Cardiac fibroblast (primary cell): Measurements from ENCODE around the gene EBP.
"Not testable (repeated sequence)": the region's sequence is repeated elsewhere in the genome, so short reads cannot be mapped to it uniquely, and the experiment has no call there.

Source experiments
- DNase-seq, 2 donors: peaks; one replicate each; pipeline versions ENCODE4 v3.0.0 to v3.0.0-alpha.2; 2010; ENCODE audit warnings: low read depth in 2 of 2
- H3K4me3 ChIP-seq, 2 donors: replicated peaks in 1 of 2; 1 replicate in 1 of 2; 2 replicates in 1 of 2; pipeline ENCODE4 v1.5.1; 2011; ENCODE audit warnings: low read depth in 2 of 2, low read length in 2 of 2, mild to moderate bottlenecking in 2 of 2, moderate library complexity in 1 of 2
- TF ChIP-seq, protein P1 (sequence below): IDR thresholded peaks from one replicate; pipeline ENCODE4 v1.5.1; 2011; ENCODE audit warnings: low read depth, mild to moderate bottlenecking, low read length, inconsistent platforms

The EBP gene

DNA sequence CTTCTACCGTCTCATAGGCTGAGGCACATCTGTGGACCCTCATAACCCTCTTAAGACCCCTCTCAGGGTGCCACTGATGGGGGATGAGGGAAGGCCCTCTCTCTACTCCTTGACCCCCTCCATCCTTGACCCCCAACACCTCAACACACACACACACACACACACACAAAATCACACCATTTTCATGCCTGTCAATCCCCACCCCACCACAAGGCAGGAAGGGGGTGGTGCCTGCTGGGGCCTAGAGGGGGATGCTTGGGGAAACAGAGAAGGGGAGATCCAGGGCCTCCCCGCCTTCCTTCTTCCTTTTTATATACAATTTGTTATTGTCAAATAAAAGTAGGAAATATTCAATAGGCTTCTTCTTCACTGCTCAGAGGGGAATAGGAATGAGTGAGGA lies 1.2 kb upstream of the EBP start:
- TF ChIP-seq, protein P1, sequence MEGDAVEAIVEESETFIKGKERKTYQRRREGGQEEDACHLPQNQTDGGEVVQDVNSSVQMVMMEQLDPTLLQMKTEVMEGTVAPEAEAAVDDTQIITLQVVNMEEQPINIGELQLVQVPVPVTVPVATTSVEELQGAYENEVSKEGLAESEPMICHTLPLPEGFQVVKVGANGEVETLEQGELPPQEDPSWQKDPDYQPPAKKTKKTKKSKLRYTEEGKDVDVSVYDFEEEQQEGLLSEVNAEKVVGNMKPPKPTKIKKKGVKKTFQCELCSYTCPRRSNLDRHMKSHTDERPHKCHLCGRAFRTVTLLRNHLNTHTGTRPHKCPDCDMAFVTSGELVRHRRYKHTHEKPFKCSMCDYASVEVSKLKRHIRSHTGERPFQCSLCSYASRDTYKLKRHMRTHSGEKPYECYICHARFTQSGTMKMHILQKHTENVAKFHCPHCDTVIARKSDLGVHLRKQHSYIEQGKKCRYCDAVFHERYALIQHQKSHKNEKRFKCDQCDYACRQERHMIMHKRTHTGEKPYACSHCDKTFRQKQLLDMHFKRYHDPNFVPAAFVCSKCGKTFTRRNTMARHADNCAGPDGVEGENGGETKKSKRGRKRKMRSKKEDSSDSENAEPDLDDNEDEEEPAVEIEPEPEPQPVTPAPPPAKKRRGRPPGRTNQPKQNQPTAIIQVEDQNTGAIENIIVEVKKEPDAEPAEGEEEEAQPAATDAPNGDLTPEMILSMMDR: no peak
- DNase-seq: no peak
- H3K4me3 ChIP-seq: no peak overlapping the region

DNA sequence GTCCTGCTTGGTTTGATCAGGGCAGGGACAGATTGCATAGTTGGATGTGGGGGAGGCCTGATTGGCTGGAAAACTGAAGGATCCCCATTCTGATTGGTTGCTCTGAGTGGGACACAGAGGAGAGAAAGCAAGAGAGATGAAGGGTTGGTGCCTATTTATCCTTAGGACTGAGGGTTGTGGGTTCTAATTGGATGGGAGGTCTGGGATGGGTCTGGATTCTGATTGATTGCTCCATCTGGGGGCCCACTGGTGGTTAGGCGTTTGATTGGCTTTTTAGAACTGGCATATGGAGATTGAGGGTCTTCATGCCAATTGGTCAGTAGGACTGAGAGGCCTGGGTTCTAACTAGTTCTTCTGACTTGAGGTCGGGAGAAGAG lies 644 bp upstream of the EBP start:
- TF ChIP-seq, protein P1: no peak
- no peak for DNase-seq
- no peak overlapping the region for H3K4me3 ChIP-seq

DNA sequence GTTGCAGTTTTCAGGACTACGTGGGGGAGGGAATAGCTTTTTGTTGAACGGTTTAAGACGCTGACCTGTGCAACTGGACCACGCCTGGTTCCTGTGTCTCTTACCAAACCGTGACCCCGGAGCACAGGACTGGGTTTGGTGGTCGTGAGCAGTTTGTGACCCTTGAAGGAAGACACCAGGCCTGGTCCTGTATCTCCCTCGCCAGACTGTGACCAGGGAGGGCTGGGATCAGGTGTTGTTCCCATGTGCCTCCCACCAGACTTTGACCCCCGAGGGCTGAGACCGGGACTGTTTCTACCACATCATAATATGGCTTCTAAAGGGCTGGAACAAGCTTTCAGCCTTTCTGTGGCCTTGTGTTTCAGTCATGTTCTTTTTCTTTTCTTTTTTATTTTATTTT lies 683 bp downstream of the EBP start:
- DNase-seq: no peak
- TF ChIP-seq, protein P1: no peak
- H3K4me3 ChIP-seq: peak overlapping the region; percentile 54 to 65

DNA sequence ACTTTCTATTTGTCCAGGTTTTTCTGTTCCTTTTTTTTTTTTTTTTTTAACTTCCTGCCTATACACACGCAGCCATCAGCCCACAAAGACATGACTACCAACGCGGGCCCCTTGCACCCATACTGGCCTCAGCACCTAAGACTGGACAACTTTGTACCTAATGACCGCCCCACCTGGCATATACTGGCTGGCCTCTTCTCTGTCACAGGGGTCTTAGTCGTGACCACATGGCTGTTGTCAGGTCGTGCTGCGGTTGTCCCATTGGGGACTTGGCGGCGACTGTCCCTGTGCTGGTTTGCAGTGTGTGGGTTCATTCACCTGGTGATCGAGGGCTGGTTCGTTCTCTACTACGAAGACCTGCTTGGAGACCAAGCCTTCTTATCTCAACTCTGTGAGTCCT lies 2.1 kb downstream of the EBP start:
- no peak overlapping the region for H3K4me3 ChIP-seq
- DNase-seq: no peak
- TF ChIP-seq, protein P1: no peak

DNA sequence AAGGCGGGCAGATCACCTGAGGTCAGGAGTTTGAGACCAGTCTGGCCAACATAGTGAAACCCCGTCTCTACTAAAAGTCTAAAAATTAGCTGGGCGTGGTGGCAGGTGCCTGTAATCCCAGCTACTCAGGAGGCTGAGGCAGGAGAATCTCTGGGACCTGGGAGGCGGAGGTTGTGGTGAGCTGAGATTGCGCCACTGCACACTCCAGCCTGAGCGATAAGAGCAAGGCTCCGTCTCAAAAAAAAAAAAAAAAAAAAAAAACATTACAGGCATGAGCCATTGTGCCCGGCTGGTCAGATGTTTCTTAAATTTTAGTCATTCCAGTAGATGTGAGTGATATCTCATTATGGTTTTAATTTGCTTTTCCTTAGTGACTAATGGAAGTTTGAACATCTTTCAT lies 4.2 kb downstream of the EBP start:
- peak; percentile 21 to 46 for DNase-seq
- H3K4me3 ChIP-seq: not testable (repeated sequence)

DNA sequence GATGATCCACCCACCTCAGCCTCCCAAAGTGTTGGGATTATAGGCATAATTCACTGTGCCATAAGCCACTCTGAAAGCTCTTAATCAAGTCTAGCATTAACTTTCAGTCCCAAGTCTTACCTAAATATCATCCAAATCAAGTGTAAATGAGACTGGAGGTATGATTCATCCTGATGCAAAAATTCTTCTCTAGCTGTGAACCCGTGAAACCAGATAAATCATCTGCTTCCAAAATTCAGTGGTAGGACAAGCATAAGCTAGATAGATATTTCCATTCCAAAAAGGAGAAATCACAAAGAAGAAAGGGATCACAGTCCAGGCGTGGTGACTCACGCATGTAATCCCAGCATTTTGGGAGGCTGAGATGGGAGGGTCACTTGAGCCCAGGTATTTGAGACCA lies 9.1 kb downstream of the EBP start:
- H3K4me3 ChIP-seq: no peak overlapping the region
- TF ChIP-seq, protein P1: no peak
- DNase-seq: no peak

DNA sequence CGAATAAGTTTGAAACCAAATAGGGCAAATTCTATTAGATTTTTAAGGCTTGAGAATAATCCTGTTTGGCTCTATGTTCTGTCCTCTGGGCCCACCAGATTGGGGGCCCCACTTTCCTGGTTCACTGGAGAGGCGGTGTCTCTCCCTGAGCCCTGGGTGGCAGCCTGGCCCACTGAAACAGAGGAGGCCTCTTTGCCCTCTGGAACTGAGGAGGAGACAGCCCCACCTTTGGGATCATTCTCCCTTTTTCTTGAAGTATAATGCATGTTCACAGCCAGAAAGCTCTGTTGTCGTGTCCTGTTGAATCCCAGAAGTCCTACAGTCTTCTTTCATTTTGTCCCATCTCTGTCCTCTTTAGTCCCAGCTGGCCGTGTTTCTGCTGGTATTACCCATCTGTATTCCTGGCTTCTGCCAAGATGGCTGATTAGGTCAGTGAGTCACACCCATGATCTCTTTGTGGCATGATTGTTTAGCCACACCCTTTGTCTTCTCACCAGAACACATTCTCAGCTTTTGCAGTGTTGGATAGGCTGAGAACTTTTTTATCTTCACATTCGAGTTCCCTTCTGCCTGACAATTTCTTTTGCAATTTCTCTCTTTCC lies 9.9 kb downstream of the EBP start:
- DNase-seq: peak; percentile 80 to 86
- TF ChIP-seq, protein P1: no peak
- H3K4me3 ChIP-seq: no peak overlapping the region
